ENCODE measurements around the gene DHH.
"Not testable (repeated sequence)": the region's sequence is repeated elsewhere in the genome, so short reads cannot be mapped to it uniquely, and the experiment has no call there.

- TF ChIP-seq, protein P1, sequence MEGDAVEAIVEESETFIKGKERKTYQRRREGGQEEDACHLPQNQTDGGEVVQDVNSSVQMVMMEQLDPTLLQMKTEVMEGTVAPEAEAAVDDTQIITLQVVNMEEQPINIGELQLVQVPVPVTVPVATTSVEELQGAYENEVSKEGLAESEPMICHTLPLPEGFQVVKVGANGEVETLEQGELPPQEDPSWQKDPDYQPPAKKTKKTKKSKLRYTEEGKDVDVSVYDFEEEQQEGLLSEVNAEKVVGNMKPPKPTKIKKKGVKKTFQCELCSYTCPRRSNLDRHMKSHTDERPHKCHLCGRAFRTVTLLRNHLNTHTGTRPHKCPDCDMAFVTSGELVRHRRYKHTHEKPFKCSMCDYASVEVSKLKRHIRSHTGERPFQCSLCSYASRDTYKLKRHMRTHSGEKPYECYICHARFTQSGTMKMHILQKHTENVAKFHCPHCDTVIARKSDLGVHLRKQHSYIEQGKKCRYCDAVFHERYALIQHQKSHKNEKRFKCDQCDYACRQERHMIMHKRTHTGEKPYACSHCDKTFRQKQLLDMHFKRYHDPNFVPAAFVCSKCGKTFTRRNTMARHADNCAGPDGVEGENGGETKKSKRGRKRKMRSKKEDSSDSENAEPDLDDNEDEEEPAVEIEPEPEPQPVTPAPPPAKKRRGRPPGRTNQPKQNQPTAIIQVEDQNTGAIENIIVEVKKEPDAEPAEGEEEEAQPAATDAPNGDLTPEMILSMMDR (IDR thresholded peaks at IDR 0.05) = not testable (repeated sequence)
- TF ChIP-seq POLR2A (IDR thresholded peaks at IDR 0.05) = not testable (repeated sequence)
Measured at GRCh38 chr12:49061916-49062315, 32.7 kb downstream of the DHH start.
